Activated T-cell treated with anti-CD3 and anti-CD28 coated beads for 1 hour (primary cell): ENCODE measurements around the gene HCAR1.
"Not testable (repeated sequence)": the region's sequence is repeated elsewhere in the genome, so short reads cannot be mapped to it uniquely, and the experiment has no call there.

Source experiments
- DNase-seq: peaks from one replicate; pipeline ENCODE4 v3.0.0-alpha.2; 2020; ENCODE audit warnings: low read depth

Gene HCAR1

DNA sequence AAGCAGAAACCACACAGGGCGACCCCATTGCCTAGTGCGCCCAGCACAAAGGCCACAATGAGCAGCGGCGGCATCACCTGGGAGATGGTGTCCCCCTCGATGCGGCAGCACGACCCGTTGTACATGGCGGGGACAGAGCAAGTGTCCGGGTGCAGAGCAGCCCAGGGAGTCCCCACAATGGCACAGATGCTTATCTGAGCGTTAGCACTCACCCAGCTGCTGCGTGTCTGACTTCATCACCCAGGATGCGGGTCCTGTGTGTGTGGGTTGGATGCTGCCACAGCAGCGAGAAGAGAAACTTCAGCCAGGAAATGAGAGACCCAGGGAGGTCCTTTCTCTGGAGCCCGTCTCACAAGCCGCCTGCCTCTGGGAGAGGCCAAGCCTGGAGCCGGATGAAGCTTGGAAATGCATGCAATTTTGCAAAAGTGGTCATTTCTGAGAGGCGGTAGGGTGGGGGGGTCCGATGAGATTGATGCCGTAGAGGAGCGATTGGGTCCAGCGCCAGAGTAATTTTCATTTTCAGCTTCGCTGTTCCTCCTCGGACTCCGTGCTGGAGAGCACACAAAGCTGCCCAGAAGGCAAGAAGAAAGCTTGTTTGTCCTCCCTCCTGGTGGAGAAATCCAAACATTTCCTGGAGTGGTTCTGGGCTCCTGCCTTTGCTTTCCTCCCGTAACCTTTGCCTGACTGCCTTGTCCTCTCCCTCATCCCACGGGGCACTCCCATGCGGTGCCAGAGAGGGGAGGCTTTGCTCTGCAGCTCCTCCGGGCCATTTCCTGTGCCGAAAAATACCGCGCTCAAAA is at the start of gene HCAR1:
HCAR1 (minus strand) TSS at position 630 of the 800 bp plus-strand sequence; CDS start at position 125, 505 bp downstream.
- DNase-seq = no peak

- DNase-seq = no peak
These were observed 26.9 kb upstream of the HCAR1 start for GRCh38 chr12:122757568-122757967.

DNA sequence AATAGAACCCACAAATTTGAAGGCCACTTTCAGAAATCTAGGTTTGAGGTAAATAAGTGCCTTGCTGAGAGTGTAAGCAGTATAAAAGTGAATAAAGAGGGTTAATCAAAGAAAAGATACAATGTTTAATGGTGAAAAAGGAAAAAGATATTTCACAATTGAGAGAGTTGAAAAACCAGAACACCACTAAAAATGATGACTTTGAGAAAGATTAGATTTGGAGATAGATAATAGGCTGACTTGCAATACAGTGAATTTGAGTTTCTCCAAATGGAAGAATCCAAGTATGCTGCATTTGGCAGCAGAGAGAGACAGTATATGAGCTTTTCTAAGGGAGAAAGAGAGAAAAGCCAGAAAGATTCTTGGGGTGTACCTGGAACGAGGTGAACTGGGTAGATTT is 24.1 kb upstream of the HCAR1 start:
- DNase-seq = no peak

DNA sequence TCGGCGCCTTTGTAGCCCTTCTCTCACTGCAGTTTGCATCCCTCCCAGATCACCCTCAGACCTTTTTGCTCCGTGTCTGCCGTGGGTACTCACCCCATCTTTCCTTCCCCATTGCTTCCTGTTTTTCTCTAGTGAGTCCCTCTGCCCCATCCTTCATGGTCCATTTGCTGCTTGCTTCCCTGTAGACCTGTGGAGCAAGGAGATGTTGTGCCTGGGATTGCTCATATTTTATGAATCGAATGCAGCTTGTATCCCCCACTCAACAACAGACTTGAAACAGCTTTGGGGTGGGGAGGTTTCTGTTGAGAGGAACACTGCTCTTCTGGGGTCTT is 22.6 kb upstream of the HCAR1 start:
- DNase-seq = no peak

- peak; percentile 98 for DNase-seq
These were observed 22.0 kb upstream of the HCAR1 start, which contains the start of gene DENR for GRCh38 chr12:122752464-122753318. TSS of gene DENR (plus strand) at chr12:122752824. CDS start at chr12:122753702, 878 bp downstream.

GRCh38 chr12:122750781-122751515 is 20.3 kb upstream of the HCAR1 start:
- not testable (repeated sequence) for DNase-seq

DNA sequence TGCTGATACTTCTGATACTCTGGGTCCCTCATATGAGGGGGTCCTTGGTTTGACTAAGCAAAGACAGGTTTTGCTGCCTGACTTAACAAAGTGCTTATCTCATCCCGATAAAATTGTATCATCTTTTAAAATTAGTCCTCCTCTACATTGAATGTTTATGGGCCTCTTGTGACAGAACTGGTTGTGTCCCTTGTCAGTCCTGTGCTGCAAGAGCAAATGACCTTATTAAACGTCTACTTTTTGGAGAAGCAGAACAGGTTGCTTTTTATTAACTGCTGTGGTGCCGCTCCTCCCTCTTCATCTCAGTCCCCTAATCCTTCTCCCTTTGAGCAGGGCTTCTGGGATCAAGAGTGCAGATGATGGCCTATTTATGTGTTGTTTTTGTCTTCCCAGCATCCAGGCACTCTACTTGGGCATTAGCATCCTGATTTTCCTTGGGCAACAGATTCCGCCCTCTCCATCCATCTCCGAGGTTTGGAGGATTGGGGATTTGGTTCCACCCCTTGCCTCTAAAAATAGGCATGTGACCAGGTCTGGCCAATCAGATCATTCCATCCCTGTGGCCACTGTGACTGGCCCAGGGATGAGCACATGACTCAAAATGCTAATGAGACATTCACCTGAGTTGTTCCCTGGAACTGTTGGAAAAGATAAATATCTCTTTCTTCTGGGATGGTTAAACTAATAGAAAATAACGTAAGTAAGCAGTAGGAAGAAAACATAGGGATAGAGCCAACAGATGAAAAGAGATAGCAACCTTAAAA is 19.1 kb upstream of the HCAR1 start:
- no peak for DNase-seq

GRCh38 chr12:122747224-122748135 is 16.8 kb upstream of the HCAR1 start:
- no peak for DNase-seq

DNA sequence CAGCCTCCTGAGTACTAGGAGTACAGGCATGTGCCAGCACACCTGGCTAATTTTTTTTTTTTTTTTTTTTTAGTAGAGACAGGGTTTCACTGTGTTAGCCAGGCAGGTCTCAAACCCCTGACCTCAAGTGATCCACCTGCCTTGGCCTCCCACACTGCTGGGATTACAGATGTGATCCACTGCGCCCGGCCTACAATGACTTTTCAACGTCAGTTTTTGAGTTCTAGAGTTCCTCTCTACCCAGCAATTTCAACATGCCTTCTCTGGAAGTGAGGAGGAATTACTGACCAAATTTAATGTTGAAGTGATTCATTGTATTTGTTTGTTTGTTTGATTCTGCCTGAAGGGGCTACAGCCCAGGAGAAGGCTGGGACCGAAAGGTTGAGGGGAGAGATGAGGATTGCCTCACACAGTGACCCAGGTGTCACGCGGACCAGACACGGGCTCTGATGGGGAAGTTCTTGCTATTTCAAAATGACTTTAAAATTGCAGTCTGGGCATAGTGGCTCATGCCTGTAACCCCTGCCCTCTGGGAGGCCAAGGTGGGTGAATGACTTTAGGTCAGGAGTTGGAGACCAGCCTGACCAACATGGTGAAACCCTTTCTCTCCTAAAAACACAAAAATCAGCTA is 13.4 kb upstream of the HCAR1 start:
- DNase-seq = no peak

DNA sequence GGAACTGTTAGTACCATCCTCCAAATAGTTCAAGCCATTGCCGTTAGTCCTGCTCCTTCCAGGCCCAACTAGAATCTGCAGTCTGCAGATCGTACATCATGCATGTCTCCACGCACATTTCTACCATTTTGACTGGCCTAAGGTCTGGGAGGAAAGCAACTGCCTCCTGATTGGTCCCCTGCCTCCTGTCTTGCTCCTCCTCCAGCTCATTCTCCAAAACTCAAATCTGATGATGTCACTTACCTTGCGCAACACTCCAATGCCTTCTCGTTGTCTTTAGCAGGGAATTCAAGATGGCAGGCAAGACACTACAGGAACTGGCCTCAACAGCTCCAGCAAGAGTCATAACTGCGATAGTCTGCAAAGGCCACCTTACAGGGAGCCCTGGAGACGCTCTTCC is 9.7 kb upstream of the HCAR1 start:
- no peak for DNase-seq

DNA sequence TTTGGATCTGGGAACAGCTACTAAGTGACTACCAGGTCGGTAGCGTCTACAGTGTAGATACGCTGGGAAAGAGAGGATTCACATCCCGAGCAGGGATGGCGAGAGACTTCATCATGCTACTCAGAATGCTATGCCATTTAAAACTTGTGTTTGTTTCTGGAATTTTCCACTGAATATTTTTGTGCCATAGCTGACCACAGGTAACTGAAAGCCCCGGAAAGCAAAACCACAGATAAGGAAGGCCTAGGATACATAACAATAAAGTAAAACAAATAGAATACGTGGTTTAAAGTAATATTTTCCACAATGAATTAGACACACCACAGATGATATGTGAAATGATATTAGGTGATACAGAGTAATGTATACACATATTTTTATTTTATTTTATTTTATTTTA is 7.9 kb upstream of the HCAR1 start:
- no peak for DNase-seq

- no peak for DNase-seq
These were observed 2.0 kb upstream of the HCAR1 start for GRCh38 chr12:122732611-122733010.

DNA sequence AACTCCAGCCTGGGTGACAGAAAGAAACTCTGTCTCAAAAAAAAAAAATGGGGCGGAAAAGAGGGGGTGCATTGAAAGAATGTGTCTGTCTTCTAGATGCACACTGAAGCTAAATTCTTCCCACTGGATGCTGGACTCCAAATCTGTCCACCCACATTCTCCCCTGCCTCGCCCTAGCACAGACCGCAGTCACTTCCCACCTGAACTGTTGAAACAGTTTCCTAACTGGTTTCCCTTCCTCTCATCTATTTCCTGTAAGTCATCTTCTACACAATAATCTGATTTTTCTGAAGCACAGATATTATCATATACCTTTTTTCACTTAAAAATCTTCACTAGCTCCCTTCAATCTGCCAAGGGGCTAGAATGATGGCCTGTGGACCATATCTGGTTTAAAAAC is 1.5 kb upstream of the HCAR1 start:
- no peak for DNase-seq

- no peak for DNase-seq
These were observed 945 bp downstream of the HCAR1 start for GRCh38 chr12:122729583-122730214.

- no peak for DNase-seq
These were observed 4.5 kb downstream of the HCAR1 start for GRCh38 chr12:122726080-122726558.

DNA sequence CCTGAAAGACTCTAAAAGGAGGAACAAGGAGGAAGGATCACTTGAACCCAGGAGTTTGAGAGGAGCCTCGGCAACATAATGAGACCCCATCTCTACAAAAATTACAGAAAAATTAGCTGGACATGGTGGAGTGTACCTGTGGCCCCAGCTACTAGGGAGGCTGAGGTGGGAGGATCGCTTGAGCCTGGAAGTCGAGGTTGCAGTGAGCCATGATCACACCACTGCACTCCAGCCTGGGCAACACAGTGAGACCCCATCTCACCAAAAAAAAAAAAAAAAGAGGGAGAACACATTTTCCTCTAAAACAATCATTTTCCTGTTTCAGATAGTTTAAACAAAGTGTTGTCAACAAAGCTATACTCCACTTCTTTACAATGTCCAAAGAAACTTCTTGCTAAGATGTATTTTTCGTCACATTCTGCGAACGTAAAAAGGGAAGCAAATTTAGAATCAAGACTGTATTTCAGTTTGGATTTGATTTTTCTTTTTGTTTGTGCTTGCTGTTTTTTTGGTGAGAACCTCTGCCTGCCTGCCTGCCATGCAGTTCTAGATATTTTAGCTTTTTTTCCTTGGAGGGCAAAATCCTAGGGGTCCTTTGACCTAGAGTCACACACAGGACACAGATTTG is 5.1 kb downstream of the HCAR1 start:
- DNase-seq = no peak

GRCh38 chr12:122724641-122725243 is 5.9 kb downstream of the HCAR1 start:
- DNase-seq = no peak

DNA sequence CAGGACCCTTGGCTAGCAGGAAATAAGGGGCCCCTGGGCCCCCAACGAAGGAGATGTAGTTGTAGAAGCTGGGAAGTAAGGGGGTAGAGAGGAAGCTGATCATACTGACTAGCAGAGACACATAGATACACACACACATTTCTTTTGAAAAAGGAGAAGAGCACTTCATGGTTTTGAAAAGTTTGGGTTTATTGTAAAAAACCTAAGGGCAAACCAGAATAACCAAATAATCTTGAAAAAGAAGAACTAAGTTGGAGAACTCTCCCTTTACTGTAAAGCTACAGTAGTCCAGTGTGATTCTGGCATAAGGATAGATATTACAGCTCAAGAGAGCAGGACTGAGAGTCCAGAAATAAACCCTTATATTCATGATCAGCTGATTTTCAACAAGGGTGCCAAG is 8.3 kb downstream of the HCAR1 start:
- DNase-seq = no peak
